Measurements from ENCODE around the gene FGF14.

The FGF14 gene

GRCh38 chr13:102261316-102261715, 140.5 kb downstream of the FGF14 start:
- H3K9me3 ChIP-seq (ENCODE audit: insufficient read depth, low read length) = no peaks in the 10 kb centered on the region
- H3K4me2 ChIP-seq (ENCODE audit: low read depth, low read length, poor library complexity, severe bottlenecking) = no peak overlapping the region
- H2AFZ ChIP-seq (ENCODE audit: low read depth, low read length, severe bottlenecking) = no peak overlapping the region
- H3F3A ChIP-seq (ENCODE audit: insufficient read depth) = no peaks in the 10 kb centered on the region
- H3K79me2 ChIP-seq (ENCODE audit: insufficient read depth, low read length) = no peaks in the 10 kb centered on the region
- H3K27me3 ChIP-seq (ENCODE audit: low read length) = no peaks in the 10 kb centered on the region
- H3K9ac ChIP-seq (ENCODE audit: low read length) = no peak overlapping the region
- TF ChIP-seq CTCF (IDR thresholded peaks at IDR 0.05; ENCODE audit: insufficient read depth, low read length, poor library complexity, severe bottlenecking) (no peak), EZH2phosphoT487 (conservative IDR thresholded peaks at IDR 0.05; ENCODE audit: low read length) (no peak)
- no peak overlapping the region for H3K4me3 ChIP-seq (ENCODE audit: insufficient read depth, low read length, poor library complexity, severe bottlenecking)
- H3K9me2 ChIP-seq (replicated peaks; ENCODE audit: insufficient read depth, low read length) = no peaks in the 10 kb centered on the region
- H3K36me3 ChIP-seq (ENCODE audit: low read length) = no peaks in the 10 kb centered on the region
- H3K27ac ChIP-seq (ENCODE audit: low read depth, low read length) = no peak overlapping the region
- H4K20me1 ChIP-seq (ENCODE audit: low read depth, low read length) = no peaks in the 10 kb centered on the region

- Histone ChIP-seq H2AFZ (ENCODE audit: low read depth, low read length, severe bottlenecking) (no peak overlapping the region), H3K4me3 (ENCODE audit: insufficient read depth, low read length, poor library complexity, severe bottlenecking) (no peak overlapping the region)
Observed at GRCh38 chr13:102260256-102260655, 141.6 kb downstream of the FGF14 start.

GRCh38 chr13:102255409-102255808, 146.4 kb downstream of the FGF14 start:
- no peaks in the 10 kb centered on the region for H4K20me1 ChIP-seq (ENCODE audit: low read depth, low read length)
- H3F3A ChIP-seq (ENCODE audit: insufficient read depth) = no peaks in the 10 kb centered on the region
- no peaks in the 10 kb centered on the region for H3K36me3 ChIP-seq (ENCODE audit: low read length)
- no peaks in the 10 kb centered on the region for H3K27me3 ChIP-seq (ENCODE audit: low read length)
- H3K9me2 ChIP-seq (replicated peaks; ENCODE audit: insufficient read depth, low read length) = no peaks in the 10 kb centered on the region
- no peak overlapping the region for H3K27ac ChIP-seq (ENCODE audit: low read depth, low read length)
- H3K9ac ChIP-seq (ENCODE audit: low read length) = no peak overlapping the region
- no peak overlapping the region for H2AFZ ChIP-seq (ENCODE audit: low read depth, low read length, severe bottlenecking)
- no peaks in the 10 kb centered on the region for H3K9me3 ChIP-seq (ENCODE audit: insufficient read depth, low read length)
- TF ChIP-seq EZH2phosphoT487 (conservative IDR thresholded peaks at IDR 0.05; ENCODE audit: low read length) (no peak), CTCF (IDR thresholded peaks at IDR 0.05; ENCODE audit: insufficient read depth, low read length, poor library complexity, severe bottlenecking) (no peak)
- H3K79me2 ChIP-seq (ENCODE audit: insufficient read depth, low read length) = no peaks in the 10 kb centered on the region
- no peak overlapping the region for H3K4me3 ChIP-seq (ENCODE audit: insufficient read depth, low read length, poor library complexity, severe bottlenecking)
- H3K4me2 ChIP-seq (ENCODE audit: low read depth, low read length, poor library complexity, severe bottlenecking) = no peak overlapping the region

More at GRCh38 chr13:102260256-102260655, 141.6 kb downstream of the FGF14 start:
- TF ChIP-seq EZH2phosphoT487 (conservative IDR thresholded peaks at IDR 0.05; ENCODE audit: low read length) (no peak), CTCF (IDR thresholded peaks at IDR 0.05; ENCODE audit: insufficient read depth, low read length, poor library complexity, severe bottlenecking) (no peak)
- Histone ChIP-seq H4K20me1 (ENCODE audit: low read depth, low read length) (no peaks in the 10 kb centered on the region), H3K27ac (ENCODE audit: low read depth, low read length) (no peak overlapping the region), H3K9me3 (ENCODE audit: insufficient read depth, low read length) (no peaks in the 10 kb centered on the region), H3K36me3 (ENCODE audit: low read length) (no peaks in the 10 kb centered on the region), H3K4me2 (ENCODE audit: low read depth, low read length, poor library complexity, severe bottlenecking) (no peak overlapping the region), H3K27me3 (ENCODE audit: low read length) (no peaks in the 10 kb centered on the region), H3K9ac (ENCODE audit: low read length) (no peak overlapping the region), H3K9me2 (replicated peaks; ENCODE audit: insufficient read depth, low read length) (no peaks in the 10 kb centered on the region), H3K79me2 (ENCODE audit: insufficient read depth, low read length) (no peaks in the 10 kb centered on the region), H3F3A (ENCODE audit: insufficient read depth) (no peaks in the 10 kb centered on the region)
